GM23338 (cell line): ENCODE results near the gene BARX1. TPM values are rescaled to one million over a fixed set of nuclear protein-coding genes. Genes with fewer than 3 reads are reported as not detected.
A peak's percentile ranks its signal among the peaks of the same experiment; 100 is the strongest.

Experiments
- ATAC-seq: fragments of 200-7000 bp; cut with Tn5 transposase; 3 replicates; pipeline ENCODE4 v1.9.1; 2020
- DNase-seq: peaks from one replicate; pipeline ENCODE4 v3.0.0-alpha.2; 2015; ENCODE audit warnings: low spot score
- H2AFZ ChIP-seq: fragments of 200-600 bp; sonication (generic); 2 replicates; pipeline ENCODE4 v1.8.0; 2016; ENCODE audit warnings: antibody characterized with exemption, mild to moderate bottlenecking, moderate library complexity
- H3F3A ChIP-seq: fragments of 200-600 bp; sonication (generic); replicated peaks from 2 replicates; pipeline ENCODE4 v1.8.0; 2017; ENCODE audit warnings: antibody characterized with exemption, mixed run types, low read depth
- H3K27ac ChIP-seq: fragments of 200-600 bp; sonication (generic); 2 replicates; pipeline ENCODE4 v1.6.1; 2016; ENCODE audit warnings: low read depth
- H3K27me3 ChIP-seq: fragments of 200-600 bp; sonication (generic); 2 replicates; pipeline ENCODE4 v1.8.0; 2016; ENCODE audit warnings: mild to moderate bottlenecking, mixed run types, moderate library complexity; ENCODE audit not compliant: insufficient read depth
- H3K36me3 ChIP-seq: fragments of 200-600 bp; sonication (generic); 2 replicates; pipeline ENCODE4 v1.8.0; 2016; ENCODE audit warnings: mild to moderate bottlenecking; ENCODE audit not compliant: insufficient read depth
- H3K4me1 ChIP-seq: fragments of 200-600 bp; sonication (generic); 2 replicates; pipeline ENCODE4 v1.8.0; 2016; ENCODE audit warnings: mild to moderate bottlenecking, moderate library complexity; ENCODE audit not compliant: insufficient read depth
- H3K4me2 ChIP-seq: fragments of 200-600 bp; sonication (generic); 2 replicates; pipeline ENCODE4 v1.7.1; 2017; ENCODE audit warnings: mixed run types
- H3K4me3 ChIP-seq: fragments of 200-600 bp; sonication (generic); 2 replicates; pipeline ENCODE4 v1.6.1; 2016; ENCODE audit warnings: mixed run types
- H3K79me2 ChIP-seq: fragments of 200-600 bp; sonication (generic); replicated peaks from 2 replicates; pipeline ENCODE4 v1.8.0; 2017; ENCODE audit warnings: mild to moderate bottlenecking; ENCODE audit not compliant: insufficient read depth
- H3K9me2 ChIP-seq: fragments of 200-600 bp; sonication (generic); 2 replicates; pipeline ENCODE4 v1.8.0; 2017; ENCODE audit not compliant: insufficient read depth
- H4K20me1 ChIP-seq: fragments of 200-600 bp; sonication (generic); replicated peaks from 2 replicates; pipeline ENCODE4 v1.8.0; 2017; ENCODE audit warnings: mild to moderate bottlenecking; ENCODE audit not compliant: insufficient read depth
- H3K27ac Mint-ChIP-seq: 2 replicates; pipeline ENCODE4 v1.8.0; 2020; ENCODE audit warnings: inconsistent platforms, mild to moderate bottlenecking, moderate library complexity, mixed read lengths
- H3K27me3 Mint-ChIP-seq: 3 replicates; pipeline ENCODE4 v1.8.0; 2022; ENCODE audit warnings: low read depth, mild to moderate bottlenecking, moderate library complexity, mixed read lengths, inconsistent platforms; ENCODE audit not compliant: insufficient read depth, poor library complexity
- H3K36me3 Mint-ChIP-seq: 3 replicates; pipeline ENCODE4 v1.8.0; 2021; ENCODE audit warnings: low read depth, mild to moderate bottlenecking, inconsistent platforms, moderate library complexity, mixed read lengths
- H3K4me1 Mint-ChIP-seq: 3 replicates; pipeline ENCODE4 v1.8.0; 2020; ENCODE audit warnings: mild to moderate bottlenecking, inconsistent platforms, mixed read lengths
- H3K4me3 Mint-ChIP-seq: 3 replicates; pipeline ENCODE4 v1.8.0; 2021; ENCODE audit warnings: moderate library complexity, mild to moderate bottlenecking, inconsistent platforms, mixed read lengths
- H3K9me3 Mint-ChIP-seq: 3 replicates; pipeline ENCODE4 v1.8.0; 2020; ENCODE audit warnings: moderate library complexity, mild to moderate bottlenecking, inconsistent platforms, mixed read lengths
- EZH2 ChIP-seq: fragments of 200-600 bp; sonication (generic); IDR thresholded peaks from one replicate; pipeline ENCODE4 v1.8.0; 2017; ENCODE audit warnings: antibody characterized with exemption, mild to moderate bottlenecking, low read depth; ENCODE audit not compliant: unreplicated experiment
- EZH2phosphoT487 ChIP-seq: fragments of 200-600 bp; sonication (generic); IDR thresholded peaks from one replicate; pipeline ENCODE4 v1.8.1; 2018; ENCODE audit warnings: antibody characterized with exemption; ENCODE audit not compliant: unreplicated experiment
- NANOG ChIP-seq: IDR thresholded peaks from 2 replicates; pipeline ENCODE4 v1.6.1; 2016; ENCODE audit warnings: antibody characterized with exemption, borderline replicate concordance
- POLR2AphosphoS5 ChIP-seq: IDR thresholded peaks from 2 replicates; pipeline ENCODE4 v1.6.1; 2016; ENCODE audit warnings: antibody characterized with exemption, low read depth
- STAT1 ChIP-seq: IDR thresholded peaks from one replicate; pipeline ENCODE4 v1.6.1; 2016; ENCODE audit warnings: antibody characterized with exemption; ENCODE audit not compliant: unreplicated experiment
- polyA plus RNA-seq: library from polyadenylated mRNA; unstranded; fragments of >200 nt; fragmentation: Nextera tagmentation; extraction: Ambion mirVana; gene quantifications from 2 replicates; pipeline ENCODE4 v1.2.1, GENCODE V29; 2016
- total RNA-seq: library from RNA; depleted of rRNA; stranded (reverse); fragments of >200 nt; shearing (Covaris generic); gene quantifications from 2 replicates; pipeline ENCODE4 v1.2.3, GENCODE V29; 2014
- TF ChIP-seq, protein P1 (sequence below), 2 experiments: fragments of 200-600 bp in 1 of 2; sonication (generic) in 1 of 2; conservative IDR thresholded peaks; 2 replicates each; pipeline versions ENCODE4 v1.5.1 to v1.6.1; 2016 to 2017; ENCODE audit warnings: antibody characterized with exemption in 2 of 2, low read depth in 2 of 2, mild to moderate bottlenecking in 2 of 2, moderate library complexity in 1 of 2

The BARX1 gene
- total and polyA plus RNA-seq, 2 experiments from 2014 or later = 0.87 to 1.6 TPM

- Histone ChIP-seq H3F3A (peaks cover 20% of the 10 kb centered on the region), H3K4me2 (peak overlapping the region; percentile 83), H4K20me1 (peaks cover 10% of the 10 kb centered on the region; the same call in 1 of the 2 replicates), H3K9me2 (no peaks in the 10 kb centered on the region), H3K4me1 (peaks cover 67% of the 10 kb centered on the region), H3K79me2 (no peaks in the 10 kb centered on the region), H3K4me3 (peak overlapping the region; percentile 58), H3K27ac (no peak overlapping the region), H2AFZ (peak overlapping the region; percentile 87), H3K27me3 (peaks cover 99% of the 10 kb centered on the region), H3K36me3 (no peaks in the 10 kb centered on the region)
- TF ChIP-seq EZH2 (peak; percentile 75), EZH2phosphoT487 (peak; percentile 52), NANOG (no peak)
- TF ChIP-seq, protein P1, sequence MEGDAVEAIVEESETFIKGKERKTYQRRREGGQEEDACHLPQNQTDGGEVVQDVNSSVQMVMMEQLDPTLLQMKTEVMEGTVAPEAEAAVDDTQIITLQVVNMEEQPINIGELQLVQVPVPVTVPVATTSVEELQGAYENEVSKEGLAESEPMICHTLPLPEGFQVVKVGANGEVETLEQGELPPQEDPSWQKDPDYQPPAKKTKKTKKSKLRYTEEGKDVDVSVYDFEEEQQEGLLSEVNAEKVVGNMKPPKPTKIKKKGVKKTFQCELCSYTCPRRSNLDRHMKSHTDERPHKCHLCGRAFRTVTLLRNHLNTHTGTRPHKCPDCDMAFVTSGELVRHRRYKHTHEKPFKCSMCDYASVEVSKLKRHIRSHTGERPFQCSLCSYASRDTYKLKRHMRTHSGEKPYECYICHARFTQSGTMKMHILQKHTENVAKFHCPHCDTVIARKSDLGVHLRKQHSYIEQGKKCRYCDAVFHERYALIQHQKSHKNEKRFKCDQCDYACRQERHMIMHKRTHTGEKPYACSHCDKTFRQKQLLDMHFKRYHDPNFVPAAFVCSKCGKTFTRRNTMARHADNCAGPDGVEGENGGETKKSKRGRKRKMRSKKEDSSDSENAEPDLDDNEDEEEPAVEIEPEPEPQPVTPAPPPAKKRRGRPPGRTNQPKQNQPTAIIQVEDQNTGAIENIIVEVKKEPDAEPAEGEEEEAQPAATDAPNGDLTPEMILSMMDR (conservative IDR thresholded peaks at IDR 0.05; ENCODE audit: low read depth in 2 of 2) = no peak
- Mint-ChIP-seq H3K27me3 (peaks cover 100% of the 10 kb centered on the region), H3K4me1 (peaks cover 67% of the 10 kb centered on the region), H3K9me3 (peaks cover 28% of the 10 kb centered on the region), H3K27ac (no peak overlapping the region), H3K36me3 (peaks cover 9% of the 10 kb centered on the region; the same call in 1 of the 3 replicates), H3K4me3 (peak overlapping the region; percentile 70)
- peak; percentile 2 for ATAC-seq
- peak; percentile 64 for DNase-seq
These were observed 6.0 kb downstream of the BARX1 start for GRCh38 chr9:93949073-93949693.

DNA sequence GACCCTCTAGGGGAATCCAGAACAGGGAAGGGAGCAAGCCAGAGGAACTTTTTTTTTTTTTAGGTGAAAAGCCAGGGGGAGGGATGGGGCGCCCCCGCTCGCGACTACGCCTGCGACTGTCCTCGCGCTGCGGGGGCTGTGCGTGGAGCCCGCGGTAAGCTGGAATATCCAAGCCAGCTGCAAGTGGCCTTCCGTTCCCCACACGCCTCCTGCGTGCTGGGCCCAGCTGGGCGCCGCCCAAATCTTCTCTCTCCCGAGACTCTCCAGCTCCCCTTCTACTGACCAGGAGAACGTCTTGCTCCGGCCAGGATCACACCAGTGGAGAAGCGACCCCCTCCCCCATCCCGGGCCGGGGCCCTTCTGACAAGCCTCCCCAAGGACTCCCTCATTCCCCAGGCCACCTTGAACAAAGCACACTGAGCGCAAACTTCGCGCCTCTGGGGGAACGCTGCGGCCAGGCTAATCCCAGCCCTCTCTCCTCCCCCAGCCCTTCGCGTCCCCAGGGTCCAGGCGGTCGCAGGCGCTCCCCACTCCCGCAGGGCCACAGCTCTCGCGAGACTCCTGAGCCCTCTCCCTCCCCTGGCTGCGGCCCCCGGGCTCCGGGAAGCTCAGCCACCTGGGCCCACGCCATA lies 6.6 kb downstream of the BARX1 start:
- H3K27ac ChIP-seq = no peak overlapping the region
- peaks cover 63% of the 10 kb centered on the region for H3K4me1 ChIP-seq
- H3K9me2 ChIP-seq = no peaks in the 10 kb centered on the region
- Mint-ChIP-seq H3K9me3 (peaks cover 23% of the 10 kb centered on the region), H3K36me3 (peaks cover 4% of the 10 kb centered on the region; the same call in 1 of the 3 replicates), H3K4me1 (peaks cover 62% of the 10 kb centered on the region), H3K4me3 (peak overlapping the region; percentile 70), H3K27ac (no peak overlapping the region), H3K27me3 (peaks cover 100% of the 10 kb centered on the region)
- H3K36me3 ChIP-seq = no peaks in the 10 kb centered on the region
- peak overlapping the region; percentile 83 for H3K4me2 ChIP-seq
- H3K27me3 ChIP-seq = peaks cover 99% of the 10 kb centered on the region
- peak overlapping the region; percentile 58 for H3K4me3 ChIP-seq
- no peak for TF ChIP-seq STAT1
- peak; percentile 26 for TF ChIP-seq EZH2
- TF ChIP-seq POLR2AphosphoS5 = no peak
- ATAC-seq (peak; percentile 2), DNase-seq (peak; percentile 27)
- H3F3A ChIP-seq = peaks cover 20% of the 10 kb centered on the region
- H2AFZ ChIP-seq = peak overlapping the region; percentile 87
- peaks cover 10% of the 10 kb centered on the region; the same call in 1 of the 2 replicates for H4K20me1 ChIP-seq
- H3K79me2 ChIP-seq = no peaks in the 10 kb centered on the region
